ENCODE measurements around the gene DUSP8. TPM values are rescaled to one million over a fixed set of nuclear protein-coding genes. Genes with fewer than 3 reads are reported as not detected.

DUSP8 gene
- total RNA-seq, 1 experiment from 2014 or later = 10.2 TPM

- H3K9me2 ChIP-seq (ENCODE audit: insufficient read depth) = no peaks in the 10 kb centered on the region
- H3K79me2 ChIP-seq (ENCODE audit: insufficient read depth, low read length) = no peaks in the 10 kb centered on the region
- no TSS peak for BruUV-seq (replicated peaks)
- no peak overlapping the region for H3K4me2 ChIP-seq (ENCODE audit: low read length)
- RAD21 ChIA-PET (ENCODE audit: low non-redundant PET in 1 of 2, low total read pairs in 2 of 2, uncharacterized antibody in 2 of 2, unreplicated experiment in 2 of 2) = no interaction called here
- ATAC-seq = no peak
- H3K4me1 ChIP-seq (ENCODE audit: control insufficient read depth in 1 of 2, insufficient read depth in 2 of 2, low read length in 2 of 2) = no peaks in the 10 kb centered on the region
- no peak for DNase-seq (ENCODE audit: low read depth, low spot score)
- no peaks in the 10 kb centered on the region for H4K20me1 ChIP-seq (ENCODE audit: insufficient read depth)
- no peaks in the 10 kb centered on the region; the same call in 1 of the 2 replicates for H3K27me3 ChIP-seq (ENCODE audit: insufficient read depth, low read length)
- POLR2A ChIA-PET = interaction anchor here (0.6 kb wide), 1 partner anchor 62 kb away, joined by 4 read pairs; no protein-coding TSS in a partner anchor
- H3K9me3 ChIP-seq (ENCODE audit: control insufficient read depth in 1 of 2, insufficient read depth in 1 of 2, low read depth in 1 of 2, low read length in 2 of 2) = no peaks in the 10 kb centered on the region
- no peak overlapping the region for H2AFZ ChIP-seq (ENCODE audit: low read depth, low read length, poor library complexity, severe bottlenecking)
- intact Hi-C loops (cut with micrococcal nuclease) = no loop called here
- H3K4me3 ChIP-seq (replicated peaks in 1 of 2; ENCODE audit: low read depth in 1 of 2, low read length in 2 of 2) = no peak overlapping the region
- CTCF ChIA-PET = no interaction called here
- H3K36me3 ChIP-seq (ENCODE audit: control insufficient read depth in 1 of 2, insufficient read depth in 2 of 2, low read length in 2 of 2) = no peaks in the 10 kb centered on the region
- no peak overlapping the region for H3K27ac ChIP-seq (ENCODE audit: low read depth, low read length)
- TF ChIP-seq CBX3 (IDR thresholded peaks at IDR 0.05; ENCODE audit: low read depth) (no peak), REST (IDR thresholded peaks at IDR 0.05; ENCODE audit: low read depth) (no peak), SP1 (IDR thresholded peaks at IDR 0.05; ENCODE audit: low read depth) (no peak)
- H3K9ac ChIP-seq (ENCODE audit: low read length) = no peak overlapping the region
Observed at GRCh38 chr11:1619449-1619848, 47.4 kb upstream of the DUSP8 start.

GRCh38 chr11:1618231-1618630 lies 46.2 kb upstream of the DUSP8 start:
- no TSS peak for BruUV-seq (replicated peaks)
- Histone ChIP-seq H3K9ac (ENCODE audit: low read length) (no peak overlapping the region), H3K4me2 (ENCODE audit: low read length) (no peak overlapping the region), H3K9me2 (ENCODE audit: insufficient read depth) (no peaks in the 10 kb centered on the region), H3K4me3 (replicated peaks in 1 of 2; ENCODE audit: low read depth in 1 of 2, low read length in 2 of 2) (no peak overlapping the region), H3K27ac (ENCODE audit: low read depth, low read length) (no peak overlapping the region), H3K27me3 (ENCODE audit: insufficient read depth, low read length) (no peaks in the 10 kb centered on the region; the same call in 1 of the 2 replicates), H3K9me3 (ENCODE audit: control insufficient read depth in 1 of 2, insufficient read depth in 1 of 2, low read depth in 1 of 2, low read length in 2 of 2) (no peaks in the 10 kb centered on the region), H2AFZ (ENCODE audit: low read depth, low read length, poor library complexity, severe bottlenecking) (no peak overlapping the region), H3K36me3 (ENCODE audit: control insufficient read depth in 1 of 2, insufficient read depth in 2 of 2, low read length in 2 of 2) (no peaks in the 10 kb centered on the region), H3K79me2 (ENCODE audit: insufficient read depth, low read length) (no peaks in the 10 kb centered on the region), H3K4me1 (ENCODE audit: control insufficient read depth in 1 of 2, insufficient read depth in 2 of 2, low read length in 2 of 2) (no peaks in the 10 kb centered on the region), H4K20me1 (ENCODE audit: insufficient read depth) (no peaks in the 10 kb centered on the region)
- ChIA-PET RAD21 (ENCODE audit: low non-redundant PET in 1 of 2, low total read pairs in 2 of 2, uncharacterized antibody in 2 of 2, unreplicated experiment in 2 of 2) (no interaction called here), CTCF (interaction anchor here (1.6 kb wide), 1 partner anchor 23 kb away, joined by 5 read pairs; no protein-coding TSS in a partner anchor), POLR2A (no interaction called here)
- intact Hi-C loops (cut with micrococcal nuclease) = no loop called here
- no peak for DNase-seq (ENCODE audit: low read depth, low spot score)
- ATAC-seq = no peak
- TF ChIP-seq FOSL1 (IDR thresholded peaks at IDR 0.05; ENCODE audit: low read depth) (no peak), SP1 (IDR thresholded peaks at IDR 0.05; ENCODE audit: low read depth) (no peak), JUND (IDR thresholded peaks at IDR 0.05) (no peak), MAX (IDR thresholded peaks at IDR 0.05) (no peak), EZH2phosphoT487 (IDR thresholded peaks at IDR 0.05; ENCODE audit: borderline replicate concordance) (no peak), ATF3 (IDR thresholded peaks at IDR 0.05) (no peak), EZH2 (IDR thresholded peaks at IDR 0.05) (no peak), REST (IDR thresholded peaks at IDR 0.05; ENCODE audit: low read depth) (no peak), CTCF (IDR thresholded peaks at IDR 0.05 in 2 of 3, conservative IDR thresholded peaks at IDR 0.05 in 1 of 3; ENCODE audit: borderline replicate concordance in 1 of 3, insufficient read depth in 1 of 3, low read depth in 2 of 3, low read length in 2 of 3) (no peak), POLR2A (IDR thresholded peaks at IDR 0.05; ENCODE audit: borderline replicate concordance, extremely low read depth, insufficient read depth, insufficient read length) (no peak)

Measured in HCT116 (cell line).